H1 (cell line): ENCODE measurements around the gene ENO4.

ENCODE experiments used
- EP300 ChIP-seq, 2 experiments: IDR thresholded peaks; 1 replicate in 1 of 2; 2 replicates in 1 of 2; pipeline ENCODE4 v1.6.1; 2011 to 2012; ENCODE audit warnings: low read depth in 2 of 2, low read length in 2 of 2, mild to moderate bottlenecking in 2 of 2, borderline replicate concordance in 1 of 2, inconsistent platforms in 1 of 2, moderate library complexity in 1 of 2
- EZH2 ChIP-seq: fragments of 200-600 bp; sonication (generic); IDR thresholded peaks from 2 replicates; pipeline ENCODE4 v1.7.1; 2012; ENCODE audit warnings: low read depth, mild to moderate bottlenecking, moderate library complexity, low read length, inconsistent platforms; ENCODE audit not compliant: severe bottlenecking
- GTF2F1 ChIP-seq: IDR thresholded peaks from 2 replicates; pipeline ENCODE4 v1.6.1; 2012; ENCODE audit warnings: low read depth, low read length, improper control_type of control experiment, borderline replicate concordance
- MAFK ChIP-seq: IDR thresholded peaks from 2 replicates; pipeline ENCODE4 v1.6.1; 2012; ENCODE audit warnings: low read depth, mild to moderate bottlenecking, improper control_type of control experiment, low read length
- POLR2A ChIP-seq, 2 experiments: IDR thresholded peaks; 1 replicate in 1 of 2; 2 replicates in 1 of 2; pipeline ENCODE4 v1.6.1; 2011; ENCODE audit warnings: low read depth in 2 of 2, low read length in 2 of 2, mild to moderate bottlenecking in 2 of 2; ENCODE audit errors: control extremely low read depth in 1 of 2
- RAD21 ChIP-seq, 2 experiments: IDR thresholded peaks in 1 of 2; conservative IDR thresholded peaks in 1 of 2; 2 replicates each; pipeline ENCODE4 v1.6.1; 2011; ENCODE audit warnings: low read depth in 2 of 2, low read length in 2 of 2, improper control_type of control experiment in 1 of 2, inconsistent platforms in 1 of 2, mild to moderate bottlenecking in 1 of 2, moderate library complexity in 1 of 2
- SRF ChIP-seq: IDR thresholded peaks from 2 replicates; pipeline ENCODE4 v1.6.1; 2011; ENCODE audit warnings: mild to moderate bottlenecking, low read depth, low read length, moderate library complexity
- TAF1 ChIP-seq: IDR thresholded peaks from 2 replicates; pipeline ENCODE4 v1.6.1; 2011; ENCODE audit warnings: mild to moderate bottlenecking, low read depth, low read length
- ZNF274 ChIP-seq: IDR thresholded peaks from 2 replicates; pipeline ENCODE4 v1.7.0; 2012; ENCODE audit warnings: low read length, borderline replicate concordance; ENCODE audit errors: extremely low read depth
- TF ChIP-seq, protein P1 (sequence below), 3 experiments: IDR thresholded peaks; 1 replicate in 2 of 3; 2 replicates in 1 of 3; pipeline versions ENCODE4 v1.5.1 to v1.6.1; 2011; ENCODE audit warnings: low read length in 3 of 3, mild to moderate bottlenecking in 3 of 3, inconsistent platforms in 2 of 3, low read depth in 1 of 3, moderate library complexity in 1 of 3; ENCODE audit not compliant: insufficient read depth in 1 of 3; ENCODE audit errors: control extremely low read depth in 1 of 3

DNA sequence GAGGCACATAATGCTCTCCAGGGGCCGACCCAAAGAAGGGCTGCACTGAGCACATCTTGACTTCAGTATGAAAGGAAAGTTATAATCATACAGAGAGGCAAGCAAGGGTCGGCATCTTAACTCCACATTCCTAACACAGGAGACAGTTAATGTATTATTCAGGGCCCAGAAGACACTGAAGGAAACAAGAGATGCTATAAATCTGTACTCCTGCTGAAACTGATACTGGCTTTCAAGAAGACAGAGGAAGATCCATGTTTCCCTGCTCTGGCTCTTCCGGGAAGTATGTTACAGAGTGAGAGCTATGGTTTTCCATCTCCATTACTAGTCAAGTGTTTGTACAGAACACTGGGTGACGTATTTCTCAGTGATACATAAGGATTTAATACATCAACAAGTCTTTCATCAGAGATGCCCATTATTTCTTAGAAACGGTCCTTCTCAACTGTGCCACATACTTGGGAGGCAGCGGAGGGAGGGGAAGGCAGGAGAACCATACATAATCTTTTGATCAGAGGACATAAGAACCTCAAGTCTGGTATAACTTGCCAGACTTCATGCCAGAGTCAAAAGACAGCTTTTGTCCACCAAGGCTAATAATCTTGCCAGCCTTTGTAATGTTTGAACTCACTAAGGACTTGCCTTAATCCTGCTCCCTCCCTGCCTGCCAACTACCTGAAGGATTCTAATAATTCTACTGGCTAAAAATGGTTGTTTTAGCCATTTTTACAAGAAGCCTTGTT lies 58.1 kb downstream of the ENO4 start:
- TF ChIP-seq GTF2F1 (no peak), TAF1 (no peak), SRF (no peak), POLR2A (IDR thresholded peaks at IDR 0.05; ENCODE audit: control extremely low read depth in 1 of 2, low read depth in 2 of 2, low read length in 2 of 2) (no peak), MAFK (no peak), EZH2 (no peak), EP300 (IDR thresholded peaks at IDR 0.05; ENCODE audit: borderline replicate concordance in 1 of 2, low read depth in 2 of 2, low read length in 2 of 2) (no peak), RAD21 (IDR thresholded peaks at IDR 0.05 in 1 of 2, conservative IDR thresholded peaks at IDR 0.05 in 1 of 2; ENCODE audit: low read depth in 2 of 2, low read length in 2 of 2) (no peak), ZNF274 (no peak)
- TF ChIP-seq, protein P1, sequence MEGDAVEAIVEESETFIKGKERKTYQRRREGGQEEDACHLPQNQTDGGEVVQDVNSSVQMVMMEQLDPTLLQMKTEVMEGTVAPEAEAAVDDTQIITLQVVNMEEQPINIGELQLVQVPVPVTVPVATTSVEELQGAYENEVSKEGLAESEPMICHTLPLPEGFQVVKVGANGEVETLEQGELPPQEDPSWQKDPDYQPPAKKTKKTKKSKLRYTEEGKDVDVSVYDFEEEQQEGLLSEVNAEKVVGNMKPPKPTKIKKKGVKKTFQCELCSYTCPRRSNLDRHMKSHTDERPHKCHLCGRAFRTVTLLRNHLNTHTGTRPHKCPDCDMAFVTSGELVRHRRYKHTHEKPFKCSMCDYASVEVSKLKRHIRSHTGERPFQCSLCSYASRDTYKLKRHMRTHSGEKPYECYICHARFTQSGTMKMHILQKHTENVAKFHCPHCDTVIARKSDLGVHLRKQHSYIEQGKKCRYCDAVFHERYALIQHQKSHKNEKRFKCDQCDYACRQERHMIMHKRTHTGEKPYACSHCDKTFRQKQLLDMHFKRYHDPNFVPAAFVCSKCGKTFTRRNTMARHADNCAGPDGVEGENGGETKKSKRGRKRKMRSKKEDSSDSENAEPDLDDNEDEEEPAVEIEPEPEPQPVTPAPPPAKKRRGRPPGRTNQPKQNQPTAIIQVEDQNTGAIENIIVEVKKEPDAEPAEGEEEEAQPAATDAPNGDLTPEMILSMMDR (IDR thresholded peaks at IDR 0.05; ENCODE audit: control extremely low read depth in 1 of 3, insufficient read depth in 1 of 3, low read depth in 1 of 3, low read length in 3 of 3): no peak
